ENCODE measurements around the gene TACC3. TPM values are rescaled to one million over a fixed set of nuclear protein-coding genes. Genes with fewer than 3 reads are reported as not detected.

The TACC3 gene
- total and polyA plus RNA-seq, 2 of the 8 experiments (the other 6 are each of a cell fraction or from before 2014, with no cell fraction given) = 73.8 to 148 TPM

DNA sequence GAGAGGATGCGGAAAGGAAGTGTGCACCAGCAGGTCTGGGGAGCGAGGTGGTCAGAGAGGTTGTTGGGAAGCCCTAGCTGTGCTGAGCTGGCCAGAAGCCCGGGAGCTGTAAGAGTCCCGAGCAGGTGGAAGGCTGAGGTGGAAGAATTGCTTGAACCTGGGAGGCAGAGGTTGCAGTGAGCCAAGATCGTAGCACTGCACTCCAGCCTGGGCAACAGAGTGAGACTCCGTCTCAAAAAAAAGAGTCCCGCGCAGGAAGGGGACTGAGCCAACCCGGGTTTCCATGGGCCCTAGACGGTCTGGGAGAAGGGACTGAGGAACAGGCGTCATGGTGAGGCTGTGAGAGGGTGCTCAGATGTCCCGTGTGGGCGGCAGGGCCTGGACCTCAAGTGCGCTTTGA lies 59.1 kb downstream of the TACC3 start (continued):
- TF ChIP-seq GABPA (IDR thresholded peaks at IDR 0.05; ENCODE audit: borderline replicate concordance, insufficient read depth, low read length) = no peak
- TF ChIP-seq RXRA (IDR thresholded peaks at IDR 0.05; ENCODE audit: insufficient read depth, low read depth, low read length) = no peak
- TF ChIP-seq RNF2 (IDR thresholded peaks at IDR 0.05; ENCODE audit: borderline replicate concordance, low read depth, low read length, missing control alignments, poor library complexity, severe bottlenecking) = no peak
- TF ChIP-seq SUZ12 (IDR thresholded peaks at IDR 0.05; ENCODE audit: low read length) = no peak
- no peak for TF ChIP-seq BRCA1 (IDR thresholded peaks at IDR 0.05; ENCODE audit: low read depth, low read length)
